Measurements from ENCODE around the gene L3MBTL2.

GRCh38 chr22:41256254-41257253 lies 51.4 kb downstream of the L3MBTL2 start:
- no peak for TF ChIP-seq SUZ12 (IDR thresholded peaks at IDR 0.05; ENCODE audit: extremely low read depth, insufficient read depth, insufficient read length)
- no peak for TF ChIP-seq ZNF274 (IDR thresholded peaks at IDR 0.05; ENCODE audit: low read depth, low read length)
- no peak for TF ChIP-seq YY1 (IDR thresholded peaks at IDR 0.05; ENCODE audit: insufficient read depth, insufficient read length)

All from NT2/D1 (cell line).